GM21528 (cell line): ENCODE results near the gene KCNJ12.

ENCODE experiments used
- ATAC-seq: cut with Tn5 transposase; IDR thresholded peaks from one replicate; pipeline ENCODE4 v1.9.1; 2021; ENCODE audit warnings: mild to moderate bottlenecking, moderate library complexity; ENCODE audit not compliant: unreplicated experiment, low FRiP score

KCNJ12 gene

GRCh38 chr17:21363776-21364642 lies 12.1 kb upstream of the KCNJ12 start:
- no peak for ATAC-seq

DNA sequence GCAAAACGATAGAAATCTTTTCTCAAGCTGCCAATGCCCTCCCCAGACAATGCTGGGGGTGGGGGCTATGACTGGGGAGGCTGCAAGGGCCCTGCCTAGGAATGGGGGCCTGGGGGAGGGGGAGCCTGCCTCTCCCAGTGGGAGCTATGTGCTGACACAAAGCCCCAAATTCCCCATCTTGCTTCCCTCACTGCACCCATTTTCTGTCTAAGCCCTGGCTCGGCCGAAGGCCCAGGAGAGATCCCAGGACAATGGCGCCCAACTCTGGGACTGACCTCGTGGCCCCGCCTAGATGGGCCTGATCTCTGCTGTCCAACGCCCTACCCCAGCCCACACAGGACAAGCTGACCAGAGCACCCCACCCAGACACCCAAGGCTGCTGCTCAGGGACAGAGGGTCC lies 11.1 kb upstream of the KCNJ12 start:
- no peak for ATAC-seq

DNA sequence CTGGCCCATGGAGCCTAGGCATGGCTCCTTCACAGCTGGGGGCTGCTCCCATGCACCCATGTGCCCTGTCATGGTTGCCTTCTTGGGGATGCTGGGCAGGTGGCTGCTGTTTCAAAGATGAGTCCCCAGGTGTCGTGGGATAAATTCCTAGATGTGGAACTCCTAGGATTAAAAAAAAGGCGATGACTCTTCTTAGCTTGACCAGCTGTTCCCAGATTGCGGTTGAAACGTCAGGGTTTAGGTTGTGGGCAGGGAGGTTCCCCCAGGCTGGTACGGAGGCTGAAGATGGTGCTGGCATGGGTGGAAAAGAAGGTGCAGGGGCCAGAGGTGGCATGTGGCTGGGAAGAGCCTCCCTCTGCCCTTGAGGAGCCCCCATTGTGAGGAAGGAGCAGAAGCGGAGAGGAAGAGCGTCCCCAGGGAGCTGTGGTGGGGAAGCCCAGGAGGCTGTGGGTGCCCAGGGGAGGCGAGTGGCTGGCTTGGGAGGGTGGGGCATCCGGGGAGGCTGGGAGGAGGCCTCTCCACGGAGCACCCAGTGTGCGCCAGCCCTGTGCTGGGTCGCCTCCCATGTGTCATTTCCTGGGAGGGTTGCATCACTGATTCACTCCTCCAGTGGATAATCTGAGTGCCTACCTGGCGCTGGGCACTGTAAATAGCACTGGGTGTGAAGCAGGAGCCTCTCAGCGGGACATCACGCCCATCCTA lies 7.5 kb upstream of the KCNJ12 start:
- no peak for ATAC-seq

- no peak for ATAC-seq
Observed at GRCh38 chr17:21369395-21369794, 6.8 kb upstream of the KCNJ12 start.

GRCh38 chr17:21370430-21370829 lies 5.7 kb upstream of the KCNJ12 start:
- no peak for ATAC-seq

GRCh38 chr17:21371511-21372081 lies 4.6 kb upstream of the KCNJ12 start:
- no peak for ATAC-seq

DNA sequence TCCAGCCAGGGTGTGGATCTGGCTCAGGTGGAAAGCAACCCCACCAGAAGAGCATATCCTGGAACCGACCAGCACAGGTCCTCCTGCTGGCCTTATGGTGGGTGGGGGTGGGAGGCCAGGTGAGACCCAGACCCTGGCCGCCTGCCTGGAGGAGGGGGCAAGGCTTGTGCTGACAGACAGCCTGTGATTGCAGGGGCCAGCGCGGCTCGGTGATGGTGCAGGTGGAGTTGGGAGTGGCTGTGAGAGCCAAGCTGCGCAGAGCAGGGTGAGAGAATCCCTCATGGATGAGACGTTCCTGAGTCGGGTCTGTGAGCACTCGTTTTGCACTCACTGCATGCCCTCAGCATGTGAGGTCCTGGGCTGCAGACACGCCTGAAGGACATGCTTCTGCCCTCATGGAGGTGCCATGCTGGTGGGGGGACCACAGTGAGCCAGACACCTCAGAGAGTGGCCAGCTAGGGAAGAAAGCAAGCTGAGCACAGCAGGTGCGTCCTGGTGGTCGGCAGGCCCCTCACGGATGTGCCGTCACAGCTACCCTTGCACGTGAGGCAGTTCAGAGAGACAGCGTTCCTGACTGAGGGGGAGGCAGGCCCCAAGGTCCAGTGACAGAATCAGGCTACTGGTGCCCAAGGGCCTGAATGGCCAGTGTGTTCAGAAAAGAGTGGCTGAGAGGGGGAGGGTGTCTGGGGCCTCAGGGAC lies 3.8 kb upstream of the KCNJ12 start:
- no peak for ATAC-seq

DNA sequence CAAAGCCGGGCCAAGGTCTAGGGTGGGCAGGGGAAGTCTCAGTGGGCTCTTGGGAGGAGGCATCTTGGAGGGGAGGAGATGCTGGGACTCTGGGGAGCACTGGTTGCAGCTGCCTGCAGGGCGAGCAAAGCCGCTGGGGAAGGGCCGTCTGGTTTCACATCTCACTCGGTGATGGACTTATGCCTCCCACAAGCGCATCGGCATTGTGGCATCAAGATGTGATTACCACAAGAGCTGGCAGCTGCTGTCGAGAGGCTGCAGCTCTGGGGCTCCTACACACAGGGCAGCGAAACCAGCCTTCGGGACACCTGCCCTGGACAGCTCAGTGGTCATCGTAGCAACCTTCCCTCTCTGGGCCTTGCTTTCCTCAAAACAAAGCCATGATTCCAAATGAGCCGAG lies 3.1 kb upstream of the KCNJ12 start:
- ATAC-seq = no peak

DNA sequence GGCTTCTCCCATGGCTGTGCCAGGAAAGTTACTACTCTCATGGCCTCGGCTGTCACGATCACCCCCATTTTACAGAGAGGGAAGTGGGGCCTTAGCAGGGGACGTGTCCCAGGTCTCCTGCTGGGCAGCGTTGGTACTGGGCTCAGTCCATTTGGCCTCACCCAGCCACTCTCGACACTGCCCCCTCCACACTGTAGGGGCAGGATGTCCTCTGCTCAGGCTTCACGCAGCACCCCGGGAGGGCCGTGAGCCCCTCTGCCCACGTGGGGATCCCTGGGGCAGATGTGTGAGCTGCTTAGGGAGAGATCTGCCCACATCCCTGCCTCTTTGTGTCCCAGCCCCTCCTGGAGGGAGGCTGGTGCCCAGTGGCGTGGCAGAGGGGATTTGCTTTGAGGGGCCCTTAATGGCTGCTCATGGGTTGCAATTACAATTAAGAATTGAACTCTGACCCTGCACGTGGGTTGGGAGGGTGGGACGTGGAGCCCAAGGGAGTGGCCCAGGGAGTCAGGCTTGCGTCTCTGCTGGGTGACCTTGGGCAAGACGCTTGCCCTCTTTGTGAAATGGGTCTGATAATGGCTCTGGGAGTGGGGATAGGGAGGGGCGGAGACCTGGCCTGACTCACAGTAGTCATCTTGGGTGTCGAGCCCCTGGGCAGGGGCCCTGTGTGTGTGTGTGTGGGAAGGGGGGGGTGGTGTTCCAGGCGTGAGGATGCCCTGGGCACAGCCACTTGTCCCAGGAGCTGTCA lies 2.3 kb upstream of the KCNJ12 start:
- no peak for ATAC-seq

GRCh38 chr17:21374441-21375161 lies 1.6 kb upstream of the KCNJ12 start:
- ATAC-seq = no peak

DNA sequence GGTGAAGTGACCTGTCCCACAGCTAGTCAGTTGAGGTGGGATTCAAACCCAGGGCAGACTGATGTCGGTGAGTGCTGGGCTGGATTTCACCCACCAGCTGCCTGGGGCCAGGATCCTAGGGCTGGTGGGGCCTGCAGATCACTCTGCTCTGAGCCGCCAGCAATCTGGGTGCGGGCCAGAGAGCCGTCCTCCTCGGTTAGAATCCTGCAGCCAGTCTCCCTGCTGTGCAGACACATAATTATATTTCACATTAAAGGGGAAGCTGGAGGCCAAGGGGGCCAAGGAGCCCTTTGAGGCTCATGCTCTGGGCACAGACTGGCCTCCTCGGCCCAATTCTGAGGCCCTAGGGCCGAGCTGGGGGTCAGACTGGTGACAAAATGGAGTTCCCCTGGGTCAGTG lies 996 bp upstream of the KCNJ12 start:
- no peak for ATAC-seq

GRCh38 chr17:21375757-21376080 lies 438 bp upstream of the KCNJ12 start:
- no peak for ATAC-seq

GRCh38 chr17:21376759-21377690 lies 868 bp downstream of the KCNJ12 start:
- no peak for ATAC-seq

GRCh38 chr17:21377705-21378396 lies 1.7 kb downstream of the KCNJ12 start:
- no peak for ATAC-seq

- no peak for ATAC-seq
Observed at GRCh38 chr17:21378553-21378952, 2.4 kb downstream of the KCNJ12 start.

- ATAC-seq = no peak
Observed at GRCh38 chr17:21379080-21379711, 3.0 kb downstream of the KCNJ12 start.

DNA sequence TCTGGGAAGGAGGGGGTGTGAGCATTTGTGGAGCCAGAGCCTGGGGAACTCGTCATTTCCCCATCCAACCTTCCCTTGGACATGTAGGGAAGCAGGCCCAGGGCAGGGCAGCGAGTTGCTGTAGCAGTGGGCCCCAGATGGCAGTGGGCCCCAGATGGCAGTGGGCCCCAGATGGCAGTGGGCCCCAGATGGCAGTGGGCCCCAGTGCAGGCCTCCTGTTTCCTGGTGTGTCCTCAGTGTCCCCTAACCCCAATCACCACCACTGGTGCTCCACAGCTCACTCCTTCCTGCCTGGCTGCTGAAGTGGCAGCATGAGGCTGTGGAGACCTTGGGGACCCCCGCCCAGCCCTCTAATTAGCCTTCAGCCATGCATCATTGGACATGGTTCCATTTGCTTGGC lies 4.5 kb downstream of the KCNJ12 start:
- no peak for ATAC-seq
